Measurements from ENCODE around the gene KRTAP16-1. TPM values are rescaled to one million over a fixed set of nuclear protein-coding genes. Genes with fewer than 3 reads are reported as not detected.

The KRTAP16-1 gene
- polyA plus RNA-seq, 3 donors: not detected

DNA sequence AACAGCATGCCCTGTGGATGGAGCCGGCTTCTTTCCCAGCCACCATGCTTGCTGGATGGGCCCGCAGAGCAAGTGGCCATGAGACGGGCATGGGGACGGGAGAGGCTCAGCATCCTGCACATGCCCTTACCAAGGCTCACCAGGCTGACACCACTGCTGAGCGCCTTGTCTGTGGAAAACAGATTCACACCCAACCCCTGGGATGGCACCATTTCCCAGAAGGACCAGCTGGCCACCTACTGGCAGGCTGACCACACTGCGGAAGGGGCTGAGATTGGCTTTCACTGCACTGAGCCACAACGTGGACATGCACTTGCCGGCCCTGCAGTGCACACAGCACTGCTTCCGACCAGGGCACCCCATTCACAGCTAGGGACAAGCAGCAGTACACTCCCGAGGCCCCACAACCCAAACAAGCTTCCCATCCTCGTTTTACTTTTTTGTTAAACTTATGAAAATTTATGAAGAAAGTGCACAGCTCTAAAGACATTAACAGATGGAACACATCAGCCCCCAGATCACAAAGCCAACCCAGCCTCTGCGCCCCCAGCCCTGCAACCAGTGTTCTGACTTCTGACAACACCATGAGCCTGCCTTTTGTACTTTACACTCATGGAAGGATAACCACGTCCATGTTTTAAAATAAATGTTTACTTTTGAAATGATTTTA lies 20.3 kb upstream of the KRTAP16-1 start:
- DNase-seq: no peak

DNA sequence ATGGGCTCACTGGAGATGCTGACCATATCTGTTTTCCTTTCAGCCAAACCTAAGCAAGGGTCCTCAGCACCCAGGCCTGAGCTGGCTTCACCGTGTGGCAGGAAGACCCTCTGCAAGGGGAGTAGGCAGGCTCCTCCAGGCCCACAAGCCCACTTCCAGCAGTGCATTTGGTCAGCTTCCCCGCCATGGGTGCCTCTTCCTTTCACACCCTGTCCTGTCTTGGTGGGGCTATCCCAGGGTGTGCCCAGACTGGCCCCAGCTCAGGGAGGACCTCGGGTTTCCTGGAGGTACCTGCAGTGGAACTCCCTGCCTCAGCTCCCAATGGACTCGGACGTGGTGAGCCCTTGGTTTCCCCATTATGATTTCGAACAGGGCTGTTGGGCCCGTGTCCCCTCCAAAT lies 19.1 kb upstream of the KRTAP16-1 start:
- DNase-seq: no peak

DNA sequence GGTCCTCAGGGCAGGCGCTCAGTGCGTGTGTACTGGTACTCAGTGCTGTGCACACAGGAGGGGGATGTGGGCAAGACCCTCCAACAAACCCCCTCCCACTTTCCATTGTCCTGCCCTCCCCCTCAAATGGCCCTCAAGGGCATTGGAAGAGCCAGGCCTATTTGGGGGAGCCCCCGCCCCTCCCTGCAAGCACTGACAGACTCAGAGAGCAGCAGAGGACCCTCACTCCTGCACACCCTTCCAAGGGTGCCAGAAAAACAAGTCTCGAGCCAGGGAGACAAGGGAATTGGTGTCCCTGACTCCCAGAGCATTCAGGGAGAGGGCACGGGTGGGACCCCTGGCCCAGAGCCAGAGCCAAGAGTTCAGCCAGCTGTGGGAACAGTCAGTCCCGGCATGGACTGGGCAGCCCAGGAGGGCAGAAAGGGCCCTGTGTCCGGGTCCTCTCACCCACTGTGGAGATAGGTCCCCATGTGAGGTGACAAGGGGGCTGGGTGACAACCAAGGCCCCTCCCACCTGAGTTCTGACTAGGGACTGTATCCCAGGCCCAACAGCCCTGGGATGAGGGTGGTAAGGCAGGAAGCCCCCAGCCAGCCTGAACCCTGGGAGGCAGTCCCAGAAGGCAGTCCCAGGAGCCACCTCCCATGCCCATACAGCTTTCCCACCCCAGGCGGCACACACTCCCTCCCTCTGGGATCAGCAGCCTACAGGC lies 18.5 kb upstream of the KRTAP16-1 start:
- no peak for DNase-seq

DNA sequence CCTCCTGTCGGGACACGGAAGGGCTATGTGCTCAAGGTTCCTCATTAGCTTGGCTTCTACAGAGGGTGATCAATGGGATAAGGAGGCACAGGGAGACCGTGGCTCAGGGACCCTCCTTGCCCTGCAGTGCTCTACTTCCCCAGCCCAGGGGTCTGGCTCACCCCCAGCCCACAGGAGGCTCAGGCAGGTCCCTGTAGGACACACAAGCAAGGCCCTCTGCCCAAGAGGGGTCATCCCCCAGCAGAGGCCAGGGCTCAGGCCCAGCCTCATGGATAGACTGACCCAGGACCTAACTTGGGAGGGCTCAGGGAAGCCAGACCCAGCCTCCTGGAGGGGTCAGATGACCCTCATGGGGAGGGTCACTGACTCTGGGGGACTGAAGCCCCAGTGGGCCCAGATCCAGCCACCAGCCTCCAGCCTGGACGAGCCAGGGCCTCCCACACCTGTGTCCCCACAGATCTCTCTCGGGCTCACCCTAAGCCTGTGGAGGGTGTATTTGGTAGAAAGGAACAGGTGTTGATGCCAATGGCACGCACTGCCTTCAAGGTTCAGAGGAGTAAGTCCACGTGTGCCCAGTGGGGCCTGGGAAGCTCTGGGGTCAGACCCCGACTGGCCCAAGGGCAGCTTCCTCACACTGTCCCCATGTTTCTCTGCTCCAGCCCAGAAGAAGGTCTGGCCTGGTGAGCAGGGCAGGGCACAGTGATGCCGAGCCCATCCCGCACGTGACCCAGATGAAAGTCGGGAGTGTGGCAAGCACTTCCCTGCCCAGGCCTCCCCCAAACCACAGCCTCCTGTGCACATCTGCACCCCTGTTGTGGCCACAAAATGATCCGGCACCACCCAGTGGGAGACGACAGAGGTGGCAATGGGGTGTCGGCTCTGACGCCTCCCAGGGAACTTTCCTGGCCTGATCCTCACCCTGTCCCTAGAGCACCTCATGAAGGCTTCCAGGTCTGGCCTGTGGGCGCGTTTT lies 17.4 kb upstream of the KRTAP16-1 start:
- no peak for DNase-seq

DNA sequence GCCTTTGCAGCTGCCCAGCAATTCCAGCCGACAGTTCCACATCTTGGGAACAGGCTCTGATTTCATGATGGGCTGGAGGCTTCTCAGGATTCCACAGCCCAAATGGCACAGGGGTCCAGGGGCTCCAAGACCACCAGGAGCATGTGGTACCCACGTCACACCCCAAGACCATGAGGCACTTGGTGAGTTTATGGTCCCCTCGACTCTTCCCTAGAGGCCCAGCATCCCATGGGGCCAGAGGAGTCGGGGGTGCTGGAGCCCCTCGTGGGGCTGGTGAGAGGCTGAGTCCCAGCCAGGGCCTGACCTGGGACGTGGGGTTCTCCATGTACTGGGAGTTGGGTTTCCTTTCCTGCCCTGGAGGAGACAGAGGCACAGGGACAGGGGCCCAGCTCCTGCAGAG lies 16.5 kb upstream of the KRTAP16-1 start:
- no peak for DNase-seq

DNA sequence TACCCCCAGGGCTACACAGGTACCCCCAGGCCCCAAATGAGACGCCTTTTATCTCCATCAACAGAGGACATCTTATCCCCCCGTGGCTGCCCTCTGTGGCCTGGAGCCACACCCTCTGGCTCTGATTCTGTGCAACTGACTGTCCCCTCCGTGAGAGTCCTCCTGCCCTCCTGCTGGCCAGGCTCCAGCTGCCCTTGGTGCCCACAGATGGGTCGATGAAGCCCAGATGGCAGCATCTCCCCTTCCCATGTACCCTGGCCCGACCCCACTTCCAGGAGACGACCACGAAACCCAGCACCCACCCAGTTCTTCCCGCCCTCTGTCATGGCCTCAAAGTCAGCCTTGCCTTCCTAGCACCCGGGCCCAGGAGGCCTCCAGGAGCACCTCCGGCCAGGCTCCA lies 16.0 kb upstream of the KRTAP16-1 start:
- DNase-seq: no peak

DNA sequence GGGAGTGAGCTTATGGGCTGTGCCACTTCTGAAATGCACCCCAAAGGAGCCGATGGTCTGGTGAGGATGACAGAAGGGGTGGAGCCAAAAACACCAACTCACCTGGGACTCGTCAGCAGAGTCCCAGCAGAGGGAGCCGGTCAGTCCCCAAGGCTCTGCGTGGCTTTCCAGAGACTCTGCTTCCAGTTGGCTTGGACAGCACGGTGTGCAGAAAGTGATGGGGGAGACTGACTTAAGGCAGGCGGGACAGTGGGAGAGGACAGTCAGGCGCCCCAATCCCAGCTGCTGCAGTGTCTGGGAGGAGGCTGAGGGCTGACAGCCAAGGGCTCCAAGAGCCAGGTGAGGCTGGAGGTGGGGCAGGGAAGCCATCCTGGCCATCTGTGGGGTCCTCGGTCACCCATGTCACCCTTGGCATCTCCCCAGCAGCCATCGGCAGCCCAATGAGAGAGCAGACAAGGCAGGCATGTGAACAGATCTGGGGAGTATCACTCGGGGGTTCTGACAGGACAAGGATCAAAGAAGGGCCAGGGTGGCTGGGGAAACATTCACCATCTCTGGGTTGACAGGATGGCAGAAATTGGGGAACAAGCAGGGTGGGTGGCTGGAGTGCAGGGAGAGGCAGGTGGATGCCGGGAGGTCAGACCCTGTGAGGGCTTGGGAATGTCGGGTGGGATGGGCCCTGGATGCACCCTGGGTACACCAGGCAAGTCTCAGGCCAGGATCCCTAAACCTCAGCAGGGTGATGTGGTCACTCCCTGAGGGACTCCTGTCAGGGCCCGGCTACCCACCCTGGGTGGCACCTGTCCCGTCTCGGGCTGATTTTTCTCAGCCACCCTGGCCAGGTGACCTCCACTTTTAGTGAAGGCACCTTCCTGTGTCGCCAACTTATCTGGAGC lies 15.3 kb upstream of the KRTAP16-1 start:
- DNase-seq: no peak

DNA sequence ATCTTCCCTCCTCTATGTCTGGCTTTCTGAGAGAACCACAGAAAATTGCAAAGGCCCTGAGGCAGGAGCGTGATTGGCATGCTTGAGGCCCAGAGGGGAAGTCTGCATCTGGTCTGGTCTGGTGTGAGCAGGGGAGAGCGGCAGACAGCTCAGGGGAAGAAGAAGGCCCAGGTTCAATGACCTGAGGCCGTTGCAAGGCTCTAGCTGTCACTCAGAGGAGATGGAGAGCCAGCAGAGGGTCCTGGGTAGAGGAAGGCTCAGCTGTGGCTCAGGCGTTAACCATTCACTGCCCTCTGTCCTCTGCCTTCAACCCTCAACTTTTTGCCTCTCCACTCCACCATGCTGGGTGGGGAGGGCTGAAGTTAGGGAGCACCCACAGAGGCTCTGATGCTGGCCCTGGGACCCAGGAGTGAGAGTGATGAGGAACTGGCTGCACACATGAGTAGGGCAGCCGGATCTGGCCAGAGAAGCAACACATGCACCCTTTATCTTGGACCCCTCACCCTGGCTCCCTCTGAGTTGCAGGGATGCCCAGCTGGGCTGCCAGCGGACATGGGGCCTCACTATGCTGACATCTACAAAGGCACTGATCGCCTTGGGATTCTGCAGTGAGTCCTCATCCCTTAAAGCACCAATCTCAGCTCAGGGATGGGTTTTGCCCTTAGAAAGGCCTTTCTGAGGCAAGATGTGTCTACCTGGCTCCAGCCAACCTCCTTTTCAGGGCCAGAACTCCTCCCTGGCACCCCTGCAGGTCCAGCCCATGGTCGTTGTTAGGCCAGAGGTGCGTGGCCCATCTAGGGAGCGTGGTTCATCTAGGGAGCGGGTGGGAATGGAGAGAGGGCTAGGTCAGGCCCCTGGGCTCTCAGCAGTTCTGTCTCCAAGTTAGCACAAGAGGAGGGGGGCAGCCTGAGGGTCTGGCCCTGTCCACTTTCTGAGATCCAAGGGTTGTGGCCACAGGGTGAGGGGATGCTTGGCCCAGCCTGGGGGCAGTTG lies 14.1 kb upstream of the KRTAP16-1 start:
- no peak for DNase-seq

DNA sequence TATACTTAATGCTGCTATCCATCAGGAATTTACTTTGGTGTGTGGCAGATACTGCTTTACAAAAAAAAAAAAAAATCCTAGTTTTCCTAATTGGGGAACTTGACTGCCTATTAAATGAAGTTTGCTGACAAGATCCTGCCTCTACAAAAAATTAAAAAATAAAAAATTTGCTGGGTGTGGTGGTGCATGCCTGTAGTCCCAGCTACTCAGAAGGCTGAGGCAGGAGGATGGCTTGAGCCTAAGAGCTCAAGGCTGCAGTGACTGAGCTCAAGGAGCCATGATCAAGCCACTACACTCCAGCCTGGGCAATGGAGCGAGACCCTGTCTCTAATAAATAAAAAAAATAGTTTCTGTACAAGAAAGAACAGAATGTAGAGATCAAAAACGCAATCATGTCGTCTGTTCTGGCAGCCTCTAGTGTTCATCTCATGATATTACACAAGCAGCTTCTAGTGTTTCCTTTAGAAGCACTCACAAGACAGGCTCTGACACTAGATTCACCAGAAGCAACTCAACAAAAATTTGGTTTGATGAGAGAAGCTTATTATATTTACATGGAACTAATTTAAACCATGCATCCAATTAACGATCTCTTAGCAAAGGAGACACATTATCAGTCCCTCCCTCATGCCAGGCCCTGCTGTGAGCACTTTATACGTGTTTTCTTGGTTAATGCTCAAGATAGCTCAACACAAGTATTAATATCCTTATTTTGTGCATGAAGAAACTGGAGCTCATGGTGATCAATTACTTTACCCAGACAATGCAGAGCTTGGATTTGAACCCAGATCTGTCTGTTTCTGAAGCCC lies 13.2 kb upstream of the KRTAP16-1 start:
- no peak for DNase-seq

DNA sequence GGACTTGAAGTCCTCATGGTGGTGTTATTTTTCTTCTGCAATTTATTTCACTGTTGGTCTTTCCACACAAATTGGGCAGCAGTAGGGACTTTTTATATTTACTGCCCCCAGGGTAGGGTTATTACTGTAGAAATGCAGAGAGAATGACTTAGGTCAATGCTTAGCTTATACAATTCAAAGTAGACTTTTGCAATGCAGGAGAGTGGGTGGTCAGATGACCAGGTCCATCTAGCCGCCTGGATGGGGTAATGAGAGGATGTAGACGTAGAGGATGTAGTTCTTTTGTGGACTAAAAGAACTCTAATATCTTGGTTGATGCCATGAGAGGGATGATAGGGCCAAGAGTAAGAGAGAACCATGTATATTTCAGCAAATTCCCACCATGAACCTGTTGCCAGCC lies 9.1 kb upstream of the KRTAP16-1 start:
- no peak for DNase-seq

DNA sequence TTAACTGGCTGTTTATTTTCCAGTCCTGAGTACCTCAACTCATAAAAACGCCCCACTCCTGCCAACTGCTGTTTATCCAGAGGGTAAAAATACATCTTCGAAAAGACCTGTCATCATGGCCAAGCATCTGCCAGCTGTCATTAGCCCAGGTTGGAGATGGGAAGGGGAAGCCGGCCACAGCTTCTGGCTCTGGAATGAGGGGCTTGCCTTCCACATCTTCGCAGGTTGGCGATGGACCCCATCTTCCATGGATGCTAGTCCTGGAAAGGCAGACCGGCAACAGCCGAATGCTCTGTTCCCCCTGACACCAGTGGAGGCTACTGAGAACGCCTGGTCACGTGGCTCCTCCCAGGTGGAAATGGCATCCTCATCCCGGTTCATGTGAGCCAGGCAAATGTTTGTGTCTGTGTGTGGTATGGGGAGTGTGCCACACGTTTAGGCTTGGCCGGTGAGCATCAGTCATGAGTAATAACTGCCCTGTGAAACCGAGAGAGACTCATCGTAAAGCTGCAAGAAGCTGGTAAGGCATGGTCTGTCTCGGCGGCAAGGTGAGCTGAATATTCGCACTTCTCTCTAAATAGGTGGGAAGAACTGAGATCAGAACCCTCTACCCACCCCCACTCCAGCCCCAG lies 6.8 kb upstream of the KRTAP16-1 start:
- DNase-seq: no peak

DNA sequence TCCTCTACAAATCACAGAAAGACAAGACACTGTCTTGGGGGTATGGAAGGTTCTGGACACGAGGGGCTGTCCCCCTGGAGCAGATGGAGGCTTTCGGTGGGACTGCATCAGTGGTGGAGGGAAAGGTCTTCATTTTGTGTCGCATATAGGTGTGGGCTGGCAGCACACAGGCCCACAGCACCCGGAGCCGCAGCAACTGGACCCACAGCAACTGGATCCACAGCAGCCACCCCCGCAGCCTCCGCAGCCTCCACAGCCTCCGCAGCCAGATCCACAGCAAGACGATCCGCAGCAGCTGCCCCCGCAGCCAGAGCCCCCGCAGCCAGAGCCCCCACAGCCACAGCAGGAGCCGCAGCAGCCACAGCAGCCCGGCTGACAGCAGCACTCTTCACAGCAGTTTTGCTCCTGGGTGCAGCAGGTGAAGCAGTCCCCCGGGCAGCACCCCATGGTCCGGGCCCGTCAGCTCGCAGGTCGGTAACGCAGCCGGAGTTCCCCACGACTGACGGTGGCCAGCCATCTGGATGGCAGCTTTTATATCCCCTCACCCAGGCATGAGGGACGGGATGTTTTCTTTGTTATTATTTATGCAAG lies 6.2 kb upstream of the KRTAP16-1 start, which contains the start of gene KRTAP17-1:
TSS of gene KRTAP17-1 (minus strand) at position 507 of the 591 bp plus-strand sequence. CDS start at position 447, 60 bp downstream.
- DNase-seq: no peak

DNA sequence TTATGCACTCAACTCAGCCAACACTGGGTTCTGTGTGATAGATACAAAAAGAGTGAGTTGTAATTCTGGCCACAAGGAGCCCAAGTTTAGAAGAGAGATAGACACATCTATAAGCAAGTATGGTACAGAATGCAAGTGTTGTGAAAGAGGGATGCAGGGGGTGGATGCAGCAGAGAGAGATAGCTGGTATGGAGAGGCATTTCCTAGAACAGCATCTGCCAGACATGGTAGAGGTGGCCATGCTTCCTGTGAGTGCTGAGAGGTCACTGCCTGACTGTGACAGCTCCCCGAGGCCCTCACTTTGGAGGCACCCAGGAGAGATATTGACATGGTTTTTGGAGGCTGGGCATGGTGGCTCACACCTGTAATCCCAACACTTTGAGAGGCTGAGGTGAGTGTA lies 2.0 kb upstream of the KRTAP16-1 start:
- no peak for DNase-seq

DNA sequence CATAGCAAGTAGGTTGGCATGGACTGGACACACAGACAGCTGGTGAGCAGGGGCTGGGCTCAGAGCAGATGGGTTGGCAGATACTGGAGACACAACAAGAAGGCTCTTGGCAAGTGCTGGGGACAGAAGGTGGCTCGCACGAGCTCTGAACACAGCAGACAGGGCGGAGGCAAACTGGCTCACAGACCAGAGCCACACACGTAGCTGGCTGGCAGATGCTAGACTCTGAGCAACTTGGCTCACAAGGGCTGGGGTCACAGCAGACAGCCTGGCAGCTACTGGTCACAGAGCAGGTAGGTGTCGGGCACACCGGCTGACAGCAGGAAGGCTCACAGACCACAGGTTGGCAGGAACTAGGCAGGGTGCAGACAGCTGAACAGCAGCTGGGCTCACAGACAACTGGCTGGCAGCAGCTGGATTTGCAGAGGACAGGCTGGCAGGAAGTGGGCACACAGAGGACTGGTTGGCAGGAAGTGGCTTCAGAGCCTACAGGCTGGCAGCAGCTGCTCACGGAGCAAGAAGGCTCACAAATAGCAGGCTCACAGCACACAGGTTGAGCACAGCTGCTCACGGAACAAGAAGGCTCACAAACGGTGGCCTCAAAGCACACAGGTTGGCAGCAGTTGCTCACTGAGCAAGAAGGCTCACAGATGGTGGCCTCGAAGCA lies 725 bp downstream of the KRTAP16-1 start:
- DNase-seq: no peak

DNA sequence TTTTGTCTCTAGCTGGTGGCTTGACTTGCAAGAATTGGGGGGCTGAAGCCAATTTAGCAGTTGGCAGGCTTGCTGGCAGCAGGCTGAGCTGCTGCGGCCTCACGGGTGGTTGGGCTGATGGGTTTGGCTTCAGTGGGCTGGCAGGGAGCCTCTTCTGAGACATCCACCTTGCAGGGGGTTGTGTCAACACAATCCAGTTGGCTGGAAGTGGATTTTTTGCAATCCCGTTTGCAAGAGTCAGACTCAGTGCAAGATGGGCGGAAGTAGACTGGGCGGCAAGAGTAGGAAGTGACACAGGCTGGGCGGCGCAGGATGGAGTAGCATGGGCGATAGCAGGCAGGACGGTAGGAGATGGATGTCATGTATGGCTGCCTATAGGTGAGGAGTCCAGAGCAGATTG lies 1.5 kb downstream of the KRTAP16-1 start:
- DNase-seq: no peak

DNA sequence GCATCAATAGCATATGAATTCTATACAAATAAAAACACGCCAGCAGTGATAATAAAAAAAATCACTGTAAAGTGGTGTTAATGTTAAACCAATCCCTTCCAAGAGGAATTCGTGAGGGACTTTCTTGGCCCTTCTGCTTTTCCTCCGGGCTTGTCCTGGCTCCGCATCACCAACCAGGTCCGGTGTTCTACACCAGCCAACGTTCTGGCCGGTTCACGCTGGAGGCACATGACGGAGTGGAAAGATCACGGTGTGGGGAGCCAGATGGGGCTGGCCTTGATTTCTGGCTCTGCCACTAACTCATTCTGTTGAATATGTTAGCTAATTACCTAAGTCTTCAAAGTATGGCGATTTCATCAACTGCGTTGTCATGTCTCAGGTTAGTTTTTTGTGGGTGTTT lies 5.0 kb downstream of the KRTAP16-1 start:
- no peak for DNase-seq

DNA sequence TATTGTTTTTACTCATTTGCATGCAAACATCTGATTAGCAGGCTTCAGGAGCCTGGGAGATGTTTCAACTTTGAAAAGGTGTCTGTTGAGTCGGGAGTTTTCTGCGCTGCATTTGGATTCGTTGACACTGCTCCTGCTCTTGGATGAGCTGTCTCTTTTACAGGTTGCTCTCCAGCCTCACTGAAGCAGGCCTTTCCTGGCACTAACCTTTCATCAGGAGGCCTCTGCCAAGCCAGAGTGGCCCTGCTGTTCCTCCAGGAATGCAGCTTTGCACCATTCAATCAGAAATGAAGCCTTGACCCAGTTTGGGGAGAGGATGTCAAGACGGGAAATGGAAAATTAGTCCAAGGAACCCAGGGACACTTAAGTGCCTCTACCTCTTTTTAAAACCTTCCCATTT lies 6.1 kb downstream of the KRTAP16-1 start:
- DNase-seq: no peak

Data from renal pelvis (tissue), 4 donors.